Thyroid gland (tissue), 4 donors: ENCODE results near the gene ADAM30.

Experiments
- POLR2A ChIP-seq, 2 donors: fragments of 450-650 bp; IDR thresholded peaks; one replicate each; pipeline ENCODE4 v1.6.1; 2017; ENCODE audit warnings: antibody characterized with exemption in 2 of 2, mild to moderate bottlenecking in 2 of 2, moderate library complexity in 1 of 2
- TF ChIP-seq, protein P1 (sequence below), 6 experiments: fragments of 200-600 bp in 3 of 6; fragments of 450-650 bp in 3 of 6; sonication (generic) in 3 of 6; IDR thresholded peaks; one replicate each; pipeline ENCODE4 v1.5.1; 2016 to 2019; ENCODE audit warnings: antibody characterized with exemption in 6 of 6, mild to moderate bottlenecking in 2 of 6, inconsistent platforms in 1 of 6, moderate library complexity in 1 of 6

GRCh38 chr1:119885903-119886783 lies 10.2 kb downstream of the ADAM30 start:
- TF ChIP-seq, protein P1, sequence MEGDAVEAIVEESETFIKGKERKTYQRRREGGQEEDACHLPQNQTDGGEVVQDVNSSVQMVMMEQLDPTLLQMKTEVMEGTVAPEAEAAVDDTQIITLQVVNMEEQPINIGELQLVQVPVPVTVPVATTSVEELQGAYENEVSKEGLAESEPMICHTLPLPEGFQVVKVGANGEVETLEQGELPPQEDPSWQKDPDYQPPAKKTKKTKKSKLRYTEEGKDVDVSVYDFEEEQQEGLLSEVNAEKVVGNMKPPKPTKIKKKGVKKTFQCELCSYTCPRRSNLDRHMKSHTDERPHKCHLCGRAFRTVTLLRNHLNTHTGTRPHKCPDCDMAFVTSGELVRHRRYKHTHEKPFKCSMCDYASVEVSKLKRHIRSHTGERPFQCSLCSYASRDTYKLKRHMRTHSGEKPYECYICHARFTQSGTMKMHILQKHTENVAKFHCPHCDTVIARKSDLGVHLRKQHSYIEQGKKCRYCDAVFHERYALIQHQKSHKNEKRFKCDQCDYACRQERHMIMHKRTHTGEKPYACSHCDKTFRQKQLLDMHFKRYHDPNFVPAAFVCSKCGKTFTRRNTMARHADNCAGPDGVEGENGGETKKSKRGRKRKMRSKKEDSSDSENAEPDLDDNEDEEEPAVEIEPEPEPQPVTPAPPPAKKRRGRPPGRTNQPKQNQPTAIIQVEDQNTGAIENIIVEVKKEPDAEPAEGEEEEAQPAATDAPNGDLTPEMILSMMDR (IDR thresholded peaks at IDR 0.05) = peak; percentile 29 to 72 (median 58)
- no peak for TF ChIP-seq POLR2A (IDR thresholded peaks at IDR 0.05)
